Body of pancreas (tissue), 4 donors: ENCODE results near the gene DKK2. TPM values are rescaled to one million over a fixed set of nuclear protein-coding genes. Genes with fewer than 3 reads are reported as not detected.

ENCODE experiments used
- ATAC-seq: fragments of 150-250 bp; one replicate; pipeline ENCODE4 v1.9.1; 2016
- DNase-seq, 4 donors: peaks; one replicate each; pipeline ENCODE4 v3.0.0-alpha.2; 2019
- H3K27ac ChIP-seq, 4 donors: fragments of 200-600 bp; sonication (generic); 1 replicate in 3 of 4; 2 replicates in 1 of 4; pipeline versions ENCODE4 v1.5.1 to v1.6.1; 2016 to 2019; ENCODE audit warnings: mild to moderate bottlenecking in 1 of 4, mixed read lengths in 1 of 4, moderate library complexity in 1 of 4
- H3K27me3 ChIP-seq, 2 donors: fragments of 200-600 bp; sonication (generic); one replicate each; pipeline ENCODE4 v1.6.0; 2016; ENCODE audit warnings: mild to moderate bottlenecking in 1 of 2
- H3K36me3 ChIP-seq, 2 donors: fragments of 200-600 bp; sonication (generic); replicated peaks in 1 of 2; 2 replicates each; pipeline ENCODE4 v1.5.1; 2016; ENCODE audit warnings: low read depth in 2 of 2; ENCODE audit not compliant: insufficient read depth in 1 of 2
- H3K4me1 ChIP-seq: fragments of 200-600 bp; sonication (generic); one replicate; pipeline ENCODE4 v1.6.0; 2016
- H3K4me3 ChIP-seq, 2 donors: fragments of 200-600 bp; sonication (generic); 1 replicate in 1 of 2; 2 replicates in 1 of 2; pipeline ENCODE4 v1.5.1; 2016 to 2019
- H3K9me3 ChIP-seq, 3 donors: fragments of 200-600 bp; sonication (generic); 1 replicate in 2 of 3; 2 replicates in 1 of 3; pipeline ENCODE4 v1.5.1; 2016
- POLR2A ChIP-seq, 3 donors: fragments of 450-650 bp; IDR thresholded peaks; one replicate each; pipeline ENCODE4 v1.6.1; 2016; ENCODE audit warnings: antibody characterized with exemption in 3 of 3, mild to moderate bottlenecking in 2 of 3
- WGBS, 2 donors: methylation state at CpG; one replicate each; pipeline ENCODE4 v1.1.5; 2017; 5-methylcytosine and 5-hydroxymethylcytosine counted together
- intact Hi-C: fragments of 100-400 bp; cut with DNase I; formaldehyde crosslinking; loops from one replicate; pipeline ENCODE4 v1.15.1; 2023
- total RNA-seq, 2 donors: library from RNA; depleted of rRNA; stranded (reverse); fragments of >200 nt; gene quantifications; one replicate each; pipeline ENCODE4 v1.1.0, GENCODE V29; 2016
- TF ChIP-seq, protein P1 (sequence below), 7 experiments: fragments of 450-650 bp in 4 of 7; fragments of 200-600 bp in 3 of 7; sonication (generic) in 3 of 7; IDR thresholded peaks; one replicate each; pipeline ENCODE4 v1.5.1; 2016 to 2019; ENCODE audit warnings: antibody characterized with exemption in 7 of 7

The DKK2 gene
- total RNA-seq, 2 donors from 2014 or later, result 0.52 TPM; not detected in 1

DNA sequence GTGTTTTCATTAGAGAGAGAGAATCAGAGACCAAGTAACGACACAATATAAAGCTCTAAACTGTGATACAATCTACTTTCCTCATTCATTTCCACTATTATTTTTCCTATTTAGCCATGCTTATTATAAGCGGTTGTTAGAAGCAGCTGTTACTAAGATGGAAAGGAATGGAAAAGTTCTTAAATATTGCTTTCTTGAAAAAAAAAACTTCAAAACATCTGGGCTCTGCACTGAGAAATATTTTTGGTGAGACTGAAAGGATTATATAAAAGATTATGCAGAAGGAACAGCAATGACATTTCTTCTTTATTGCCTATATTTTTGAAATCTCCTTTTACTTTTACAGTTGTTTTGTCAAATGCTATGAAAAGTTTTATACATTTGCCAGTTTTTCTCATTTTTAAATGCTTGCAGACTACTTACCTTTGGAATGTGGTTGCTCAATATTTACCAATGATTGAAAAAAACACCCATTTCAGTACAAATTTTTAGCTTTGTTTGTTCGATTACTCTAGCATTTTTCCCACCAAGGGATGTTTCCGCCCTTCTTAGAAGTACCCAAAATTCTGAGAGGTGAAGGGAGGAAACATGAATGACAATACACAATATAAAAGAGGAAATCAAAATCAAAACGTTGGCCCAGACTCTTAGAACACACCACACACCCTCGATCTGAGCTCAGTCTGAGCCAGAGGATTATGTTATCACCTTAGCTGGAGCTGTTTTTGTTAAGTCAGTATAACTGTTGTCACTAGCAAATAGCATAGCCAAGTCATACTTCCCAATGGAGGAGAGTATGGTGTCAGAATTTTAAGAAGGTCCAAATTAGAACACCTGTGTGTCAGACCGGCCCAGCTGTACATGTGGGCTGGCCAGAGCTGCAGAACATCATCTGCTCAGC lies 18.4 kb downstream of the DKK2 start:
- 55 to 63% methylated on average over 7 of the region's 7 CpGs for WGBS, 2 donors
- no peaks in the 10 kb centered on the region for H3K27me3 ChIP-seq
- H3K4me1 ChIP-seq, result no peaks in the 10 kb centered on the region
- H3K27ac ChIP-seq, result no peak overlapping the region
- no peak overlapping the region for H3K4me3 ChIP-seq
- no peak for ATAC-seq
- no peak for DNase-seq
- no peaks in the 10 kb centered on the region for H3K9me3 ChIP-seq
- no peak for TF ChIP-seq POLR2A (IDR thresholded peaks at IDR 0.05)
- TF ChIP-seq, protein P1, sequence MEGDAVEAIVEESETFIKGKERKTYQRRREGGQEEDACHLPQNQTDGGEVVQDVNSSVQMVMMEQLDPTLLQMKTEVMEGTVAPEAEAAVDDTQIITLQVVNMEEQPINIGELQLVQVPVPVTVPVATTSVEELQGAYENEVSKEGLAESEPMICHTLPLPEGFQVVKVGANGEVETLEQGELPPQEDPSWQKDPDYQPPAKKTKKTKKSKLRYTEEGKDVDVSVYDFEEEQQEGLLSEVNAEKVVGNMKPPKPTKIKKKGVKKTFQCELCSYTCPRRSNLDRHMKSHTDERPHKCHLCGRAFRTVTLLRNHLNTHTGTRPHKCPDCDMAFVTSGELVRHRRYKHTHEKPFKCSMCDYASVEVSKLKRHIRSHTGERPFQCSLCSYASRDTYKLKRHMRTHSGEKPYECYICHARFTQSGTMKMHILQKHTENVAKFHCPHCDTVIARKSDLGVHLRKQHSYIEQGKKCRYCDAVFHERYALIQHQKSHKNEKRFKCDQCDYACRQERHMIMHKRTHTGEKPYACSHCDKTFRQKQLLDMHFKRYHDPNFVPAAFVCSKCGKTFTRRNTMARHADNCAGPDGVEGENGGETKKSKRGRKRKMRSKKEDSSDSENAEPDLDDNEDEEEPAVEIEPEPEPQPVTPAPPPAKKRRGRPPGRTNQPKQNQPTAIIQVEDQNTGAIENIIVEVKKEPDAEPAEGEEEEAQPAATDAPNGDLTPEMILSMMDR (IDR thresholded peaks at IDR 0.05), result no peak
- intact Hi-C loops, result no loop called here
- no peaks in the 10 kb centered on the region for H3K36me3 ChIP-seq

DNA sequence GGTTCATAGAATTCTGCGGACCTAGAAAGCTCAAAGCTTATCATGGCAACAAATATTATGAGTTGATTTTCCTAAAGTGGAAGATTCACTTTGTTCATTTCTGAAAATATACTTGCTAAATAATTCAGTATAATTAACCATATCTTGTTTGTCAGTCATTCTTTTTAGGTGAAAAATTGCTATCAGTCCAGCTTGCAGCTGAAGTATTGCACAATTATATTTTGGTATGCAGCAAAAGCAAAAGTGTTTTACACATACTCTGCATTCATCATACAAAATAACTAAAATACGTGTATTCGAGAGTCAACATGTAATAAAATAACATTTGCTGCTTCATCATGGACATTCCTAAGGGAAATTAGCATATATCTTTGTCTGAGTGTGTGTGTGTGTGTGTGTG lies 24.8 kb downstream of the DKK2 start:
- no peak overlapping the region for H3K4me3 ChIP-seq
- 51 to 61% methylated on average over 3 of the region's 3 CpGs for WGBS, 2 donors
- no peak for ATAC-seq

DNA sequence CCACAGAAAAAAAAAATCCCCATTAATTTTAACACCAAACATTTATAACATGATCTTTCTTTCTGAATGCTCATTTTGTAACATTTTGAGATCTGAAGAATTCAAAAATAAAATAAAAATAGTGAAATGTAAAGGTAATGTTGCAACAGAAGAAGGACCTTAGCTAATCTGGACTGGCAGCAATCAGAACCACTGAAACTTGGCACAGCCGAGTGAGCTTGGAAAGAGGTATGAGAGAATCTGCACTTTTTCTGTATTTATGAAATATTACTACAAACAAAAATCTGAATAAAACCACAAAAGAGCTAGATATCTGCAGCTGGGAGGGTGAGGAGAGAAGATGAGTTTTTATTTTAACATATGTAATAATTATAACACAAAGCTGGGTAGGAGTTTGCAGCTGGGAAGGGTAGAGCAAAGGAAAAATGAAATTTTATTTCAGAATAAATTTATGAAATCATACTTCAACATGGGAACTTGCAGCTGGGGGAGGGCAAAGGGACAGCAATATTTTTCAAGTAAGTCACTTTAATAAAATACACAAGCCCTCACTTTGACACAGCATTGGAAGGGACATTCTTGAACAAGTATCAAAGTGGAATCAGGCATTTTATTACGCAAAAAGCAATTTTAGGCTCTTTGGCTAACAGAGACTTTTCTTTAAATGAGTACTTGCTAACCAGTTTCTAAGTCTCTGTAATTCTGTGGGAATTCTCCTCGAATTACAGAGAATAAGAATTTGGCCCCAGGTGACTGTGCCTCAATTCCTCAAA lies 26.7 kb downstream of the DKK2 start:
- Histone ChIP-seq H3K27ac (no peak overlapping the region), H3K36me3 (no peaks in the 10 kb centered on the region), H3K4me3 (no peak overlapping the region), H3K27me3 (no peaks in the 10 kb centered on the region), H3K4me1 (no peaks in the 10 kb centered on the region), H3K9me3 (no peaks in the 10 kb centered on the region)
- intact Hi-C loops, result no loop called here
- TF ChIP-seq, protein P1 (IDR thresholded peaks at IDR 0.05), result no peak
- TF ChIP-seq POLR2A (IDR thresholded peaks at IDR 0.05), result no peak
- DNase-seq, result no peak
- no peak for ATAC-seq
- 65 to 66% methylated on average over 3 of the region's 3 CpGs for WGBS, 2 donors

More for the DNA sequence above, 24.8 kb downstream of the DKK2 start:
- Histone ChIP-seq H3K27ac (no peak overlapping the region), H3K4me1 (no peaks in the 10 kb centered on the region), H3K27me3 (no peaks in the 10 kb centered on the region), H3K9me3 (no peaks in the 10 kb centered on the region), H3K36me3 (no peaks in the 10 kb centered on the region)
- DNase-seq, result no peak
- no peak for TF ChIP-seq POLR2A (IDR thresholded peaks at IDR 0.05)
- TF ChIP-seq, protein P1 (IDR thresholded peaks at IDR 0.05), result no peak
- intact Hi-C loops, result no loop called here

DNA sequence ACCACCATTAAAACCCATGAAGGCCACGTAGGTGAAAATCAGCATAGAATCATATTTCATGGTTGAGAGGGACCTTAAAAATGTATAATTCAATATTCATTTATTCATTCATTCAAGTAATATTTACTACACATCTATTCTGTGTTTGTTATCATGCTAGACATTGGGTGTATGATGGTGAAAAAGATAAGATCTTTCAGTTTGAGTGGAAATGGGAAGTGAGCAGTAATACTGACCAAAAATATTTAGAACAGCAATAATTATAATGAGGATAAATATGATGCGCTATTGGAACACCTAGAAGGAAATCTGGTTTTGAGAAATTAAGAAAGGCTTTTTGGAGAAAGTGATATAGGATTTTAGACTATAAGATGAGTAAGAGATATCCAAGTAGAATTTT lies 28.0 kb downstream of the DKK2 start:
- no peak overlapping the region for H3K4me3 ChIP-seq
- H3K27ac ChIP-seq, result no peak overlapping the region
- TF ChIP-seq, protein P1 (IDR thresholded peaks at IDR 0.05), result no peak
- TF ChIP-seq POLR2A (IDR thresholded peaks at IDR 0.05), result no peak
- WGBS, 2 donors, result 72 to 74% methylated on average over 2 of the region's 2 CpGs
- no peak for ATAC-seq
- intact Hi-C loops, result no loop called here
- H3K36me3 ChIP-seq, result no peaks in the 10 kb centered on the region
- H3K4me1 ChIP-seq, result no peaks in the 10 kb centered on the region
- H3K27me3 ChIP-seq, result no peaks in the 10 kb centered on the region
- no peak for DNase-seq
- no peaks in the 10 kb centered on the region for H3K9me3 ChIP-seq
